ENCODE data around the gene TENT5A.

The TENT5A gene

GRCh38 chr6:81718126-81718525, 34.4 kb downstream of the TENT5A start:
- in situ Hi-C loops (cut with HindIII; ENCODE audit: low sequenced_read_pairs): no loop called here

- in situ Hi-C loops (cut with HindIII; ENCODE audit: low sequenced_read_pairs): no loop called here
Observed at GRCh38 chr6:81714684-81715083, 37.8 kb downstream of the TENT5A start.

GRCh38 chr6:81713205-81713604, 39.3 kb downstream of the TENT5A start:
- in situ Hi-C loops (cut with HindIII; ENCODE audit: low sequenced_read_pairs): no loop called here

GRCh38 chr6:81708113-81708699, 44.3 kb downstream of the TENT5A start:
- in situ Hi-C loops (cut with HindIII; ENCODE audit: low sequenced_read_pairs): no loop called here

- in situ Hi-C loops (cut with HindIII; ENCODE audit: low sequenced_read_pairs): no loop called here
Observed at GRCh38 chr6:81704700-81705099, 47.8 kb downstream of the TENT5A start.

DNA sequence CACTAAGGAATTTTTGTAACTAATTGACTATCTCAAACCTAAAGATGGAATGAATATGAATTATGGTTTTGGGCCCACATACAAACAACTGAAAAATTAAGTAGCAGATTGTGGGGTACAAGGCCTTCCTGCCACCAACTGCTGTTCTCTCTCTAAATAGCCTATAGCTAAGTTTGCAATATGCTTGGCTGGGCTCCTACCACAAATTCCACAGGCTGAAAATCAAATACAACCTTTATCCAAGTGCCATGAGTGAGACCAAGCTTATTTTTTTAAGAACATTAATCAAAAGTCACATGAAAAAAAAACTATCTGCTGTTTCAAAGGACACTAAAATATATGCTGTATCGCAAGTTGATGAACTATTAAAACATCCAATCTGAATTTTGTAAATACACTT, 52.1 kb downstream of the TENT5A start:
- in situ Hi-C loops (cut with HindIII; ENCODE audit: low sequenced_read_pairs): no loop called here

DNA sequence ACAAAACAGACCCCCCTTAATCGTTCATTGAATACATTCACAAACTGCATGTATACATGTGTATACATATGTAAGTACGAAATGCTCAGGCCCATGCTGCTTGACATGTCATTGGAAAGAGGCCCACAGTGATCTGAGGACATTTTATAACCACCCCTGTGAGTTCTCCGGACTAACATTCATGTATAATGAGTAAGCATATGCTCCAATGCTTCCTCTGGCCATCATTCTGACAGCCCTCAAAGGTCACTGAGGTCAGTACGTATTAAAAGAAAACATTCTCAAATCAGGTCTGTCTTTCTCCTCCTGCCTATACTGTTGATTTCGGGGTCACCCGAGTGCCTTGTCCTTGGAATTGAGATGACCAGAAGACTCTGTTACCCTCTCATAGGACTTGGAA, 54.9 kb downstream of the TENT5A start:
- in situ Hi-C loops (cut with HindIII; ENCODE audit: low sequenced_read_pairs): no loop called here

GRCh38 chr6:81696524-81696923, 56.0 kb downstream of the TENT5A start:
- in situ Hi-C loops (cut with HindIII; ENCODE audit: low sequenced_read_pairs): no loop called here
